ENCODE results near the gene HS3ST5.

GRCh38 chr6:114200891-114201290 lies 141.9 kb downstream of the HS3ST5 start:
- TF ChIP-seq EZH2 (IDR thresholded peaks at IDR 0.05; ENCODE audit: low read depth) (no peak), CTCF (conservative IDR thresholded peaks at IDR 0.05) (no peak)

Measured in PC-9 (cell line).